HG02884 (cell line): ENCODE results near the gene GPR107.

Experiments
- ATAC-seq: cut with Tn5 transposase; IDR thresholded peaks from one replicate; pipeline ENCODE4 v1.9.1; 2021; ENCODE audit warnings: mild to moderate bottlenecking, moderate library complexity; ENCODE audit not compliant: unreplicated experiment

Gene GPR107

DNA sequence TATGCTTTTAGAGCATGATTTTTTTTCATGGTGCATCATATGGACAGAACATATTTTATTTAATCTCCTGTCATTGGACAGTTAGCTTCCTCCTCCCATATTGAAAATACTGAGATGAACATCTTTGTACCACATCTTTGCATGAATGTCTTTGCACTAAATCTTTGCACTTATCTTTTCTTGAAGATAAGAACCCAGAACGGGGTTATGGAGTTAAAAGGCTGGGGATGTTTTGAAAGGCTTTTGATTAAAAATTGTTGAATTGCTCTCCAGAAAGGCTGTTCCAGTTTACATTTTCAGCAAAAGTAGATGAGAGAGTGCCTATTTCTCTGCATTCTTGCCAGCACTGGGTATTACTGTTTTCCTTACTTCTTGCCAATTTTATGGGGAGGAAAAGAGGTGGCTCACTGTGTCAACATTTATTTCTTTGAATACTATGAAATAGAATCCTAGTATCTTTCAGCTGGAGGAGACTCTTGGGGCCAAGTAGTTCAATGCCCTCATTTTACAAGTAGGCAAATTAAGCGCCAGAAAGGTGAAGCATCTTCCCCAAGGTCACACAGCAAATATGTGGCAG lies 125.7 kb downstream of the GPR107 start:
- no peak for ATAC-seq

- no peak for ATAC-seq
These were observed 126.8 kb downstream of the GPR107 start for GRCh38 chr9:130180516-130180915.

DNA sequence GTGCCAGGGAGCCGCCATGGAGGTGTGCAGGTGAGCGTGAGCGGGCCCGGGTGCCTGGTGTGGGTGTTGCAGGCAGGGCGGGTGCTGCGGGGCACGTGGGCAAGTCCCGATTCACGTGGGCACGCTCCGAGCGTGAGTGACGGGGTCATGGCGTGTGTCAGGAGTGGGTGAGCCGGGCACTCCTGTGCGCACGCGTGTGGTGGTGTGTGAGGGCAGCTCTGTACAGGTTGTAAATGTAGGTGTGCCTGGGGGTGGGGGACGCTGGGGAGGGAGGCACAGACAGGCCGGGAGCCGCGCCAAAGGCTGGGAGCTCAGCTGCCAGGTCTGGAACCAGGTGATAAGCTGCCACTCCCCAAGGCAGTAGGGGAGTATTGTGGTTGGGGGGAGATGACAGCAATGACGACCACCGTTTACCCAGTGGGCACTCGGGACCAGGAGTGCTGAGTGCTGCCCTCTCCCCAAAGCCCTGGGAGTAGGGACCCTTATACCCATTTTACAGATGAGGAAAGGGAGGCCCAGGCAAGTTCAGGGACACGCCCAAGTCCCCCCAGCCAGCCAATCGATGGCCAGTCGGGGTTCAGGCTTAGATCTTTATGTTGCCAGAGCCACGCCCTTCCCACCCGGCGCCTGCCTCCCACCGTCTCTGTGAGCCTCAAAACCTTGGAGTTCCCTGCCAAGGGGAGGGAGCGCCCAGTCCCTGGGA lies 128.1 kb downstream of the GPR107 start:
- no peak for ATAC-seq

DNA sequence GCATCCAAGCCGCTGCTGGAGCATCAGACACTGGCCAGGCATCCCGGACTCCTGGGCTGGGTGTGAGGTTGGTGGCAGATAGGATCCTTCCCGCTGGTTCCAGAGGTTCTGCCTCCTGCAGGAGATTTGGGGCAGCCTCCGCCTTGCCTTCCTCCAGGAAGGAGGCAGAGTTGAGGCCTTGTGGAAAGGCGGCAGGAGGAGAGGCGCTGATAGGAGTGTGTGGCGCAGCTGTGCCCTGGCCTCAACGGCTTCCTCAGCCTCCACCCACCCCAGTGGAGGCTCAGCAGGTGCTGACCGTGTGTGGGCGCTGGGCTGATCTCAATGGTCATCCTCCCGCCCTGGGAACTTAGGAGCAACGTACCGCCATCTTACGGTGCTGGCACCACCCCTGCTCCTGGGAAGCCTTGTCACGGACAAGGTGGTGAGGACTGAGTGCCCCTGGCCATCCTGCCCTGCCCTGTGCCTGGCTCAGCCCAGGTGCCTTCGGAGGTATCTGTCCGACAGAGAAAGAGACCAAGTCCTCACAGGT lies 128.7 kb downstream of the GPR107 start:
- no peak for ATAC-seq

- ATAC-seq, result no peak
These were observed 129.5 kb downstream of the GPR107 start for GRCh38 chr9:130183133-130183762.

DNA sequence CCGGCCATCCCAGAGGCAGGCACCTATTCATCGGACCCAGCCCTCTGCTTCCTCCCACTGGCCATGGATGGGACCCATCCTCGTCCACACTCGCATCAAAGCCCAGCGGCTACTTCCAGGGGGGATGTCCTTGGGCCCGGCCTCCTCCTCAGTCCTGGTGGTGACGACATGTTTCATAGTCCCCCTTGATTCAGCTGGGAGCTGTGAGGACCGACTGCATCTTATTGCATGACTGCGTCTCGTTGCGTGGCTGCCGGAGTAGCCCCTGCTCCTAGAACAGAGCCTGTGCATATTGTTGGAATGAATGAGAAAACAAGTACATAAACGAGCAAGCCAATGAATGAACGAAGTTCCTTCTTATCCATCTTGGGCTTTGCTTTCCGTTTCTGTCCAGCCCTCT lies 131.3 kb downstream of the GPR107 start:
- no peak for ATAC-seq

DNA sequence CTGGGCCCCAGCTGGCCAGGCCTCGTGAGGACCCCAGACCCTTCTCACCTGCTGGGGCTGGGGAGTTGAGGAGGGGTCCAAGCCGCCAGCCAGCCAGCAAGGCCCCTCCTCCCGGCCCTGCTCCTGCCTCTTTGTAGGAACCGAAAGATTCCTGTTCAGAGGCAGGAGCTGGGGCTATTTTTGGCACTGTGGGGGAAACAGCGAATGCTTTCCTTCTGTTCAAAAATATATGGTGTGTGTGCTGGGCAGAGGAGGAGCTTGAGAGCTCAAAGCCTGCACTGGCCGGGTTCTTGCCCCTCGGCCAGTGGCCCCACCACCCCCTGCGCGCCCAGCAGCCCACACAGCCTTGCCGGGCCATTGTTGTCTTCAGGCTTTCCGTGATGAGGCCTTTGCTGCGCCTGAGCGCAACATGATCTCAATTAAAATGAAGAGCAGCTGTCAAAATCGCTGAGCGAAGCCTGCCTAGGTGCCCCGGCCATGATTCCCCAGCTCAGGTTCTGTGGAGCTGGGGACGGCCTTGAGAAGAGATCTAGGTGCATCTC lies 131.9 kb downstream of the GPR107 start:
- ATAC-seq, result no peak

DNA sequence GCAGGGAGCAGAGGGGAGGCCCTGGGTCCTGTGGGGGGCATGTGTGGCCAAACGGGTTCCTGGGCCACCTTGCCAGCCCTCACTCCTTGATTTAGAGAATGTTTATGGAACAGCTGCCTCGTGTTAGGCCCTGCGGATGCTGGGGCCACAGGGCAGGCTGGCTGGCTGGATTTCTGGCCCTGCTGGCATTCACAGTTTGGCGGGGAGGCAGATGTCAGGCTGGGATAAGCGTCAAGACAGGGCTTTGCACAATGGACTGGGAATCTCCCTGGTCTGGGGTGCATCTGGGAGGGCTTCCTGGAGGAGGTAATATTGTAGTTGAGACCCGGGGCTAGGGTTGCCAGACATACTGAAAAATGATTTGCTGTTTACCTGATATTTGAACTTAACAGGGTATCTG lies 132.3 kb downstream of the GPR107 start:
- no peak for ATAC-seq

GRCh38 chr9:130186839-130187522 lies 133.3 kb downstream of the GPR107 start:
- ATAC-seq, result no peak

- ATAC-seq, result no peak
These were observed 133.8 kb downstream of the GPR107 start for GRCh38 chr9:130187523-130187846.

- ATAC-seq, result no peak
These were observed 135.3 kb downstream of the GPR107 start for GRCh38 chr9:130188860-130189481.
